ENCODE measurements around the gene ELOA. TPM values are rescaled to one million over a fixed set of nuclear protein-coding genes. Genes with fewer than 3 reads are reported as not detected.

ELOA gene
- total RNA-seq, 2 donors from 2014 or later = 33.3 to 42.4 TPM

- peak; percentile 97 for DNase-seq
- Histone ChIP-seq H3K9me3 (ENCODE audit: control insufficient read depth, low read length) (no peaks in the 10 kb centered on the region), H3K36me3 (ENCODE audit: control insufficient read depth, insufficient read depth, low read length) (peaks cover 18% of the 10 kb centered on the region), H3K4me3 (ENCODE audit: low read length) (no peak overlapping the region), H3K4me1 (ENCODE audit: control insufficient read depth, insufficient read depth, low read length) (no peaks in the 10 kb centered on the region), H3K27me3 (ENCODE audit: control insufficient read depth, insufficient read depth, low read length, poor library complexity, severe bottlenecking) (no peaks in the 10 kb centered on the region), H3K9ac (ENCODE audit: extremely low read depth, low read length, poor library complexity, severe bottlenecking) (no peak overlapping the region), H3K27ac (ENCODE audit: low read depth, low read length) (no peak overlapping the region)
- no peak overlapping the region for H3K27ac Mint-ChIP-seq
- H3K4me1 Mint-ChIP-seq = no peaks in the 10 kb centered on the region
- no peak overlapping the region for H3K4me3 Mint-ChIP-seq
- WGBS, 2 experiments (ENCODE audit: insufficient coverage in 1 of 2, insufficient read length in 1 of 2) = 19 to 25% methylated on average over 7 to 13 of the region's 14 CpGs
- peaks cover 18% of the 10 kb centered on the region for H3K36me3 Mint-ChIP-seq (ENCODE audit: low read depth)
- peak; percentile 89 for TF ChIP-seq CTCF (conservative IDR thresholded peaks at IDR 0.05)
- H3K9me3 Mint-ChIP-seq = no peaks in the 10 kb centered on the region
- H3K27me3 Mint-ChIP-seq (ENCODE audit: insufficient read depth) = no peaks in the 10 kb centered on the region
These were observed 29.0 kb downstream of the ELOA start for GRCh38 chr1:23772049-23772853.

- no peak for TF ChIP-seq CTCF (conservative IDR thresholded peaks at IDR 0.05)
- Histone ChIP-seq H3K4me3 (ENCODE audit: low read length) (no peak overlapping the region), H3K36me3 (ENCODE audit: control insufficient read depth, insufficient read depth, low read length) (peaks cover 18% of the 10 kb centered on the region), H3K9ac (ENCODE audit: extremely low read depth, low read length, poor library complexity, severe bottlenecking) (no peak overlapping the region), H3K27ac (ENCODE audit: low read depth, low read length) (no peak overlapping the region), H3K4me1 (ENCODE audit: control insufficient read depth, insufficient read depth, low read length) (no peaks in the 10 kb centered on the region), H3K9me3 (ENCODE audit: control insufficient read depth, low read length) (no peaks in the 10 kb centered on the region), H3K27me3 (ENCODE audit: control insufficient read depth, insufficient read depth, low read length, poor library complexity, severe bottlenecking) (no peaks in the 10 kb centered on the region)
- 88 to 94% methylated on average over 10 of the region's 10 CpGs for WGBS, 2 experiments (ENCODE audit: insufficient coverage in 1 of 2, insufficient read length in 1 of 2)
- no peak for DNase-seq
- Mint-ChIP-seq H3K9me3 (no peaks in the 10 kb centered on the region), H3K36me3 (ENCODE audit: low read depth) (peaks cover 13% of the 10 kb centered on the region), H3K27me3 (ENCODE audit: insufficient read depth) (no peaks in the 10 kb centered on the region), H3K4me3 (no peak overlapping the region), H3K4me1 (no peaks in the 10 kb centered on the region), H3K27ac (no peak overlapping the region)
These were observed 29.6 kb downstream of the ELOA start for GRCh38 chr1:23772854-23773242.

GRCh38 chr1:23774174-23774880, 31.1 kb downstream of the ELOA start:
- Histone ChIP-seq H3K27ac (ENCODE audit: low read depth, low read length) (no peak overlapping the region), H3K4me3 (ENCODE audit: low read length) (no peak overlapping the region), H3K9ac (ENCODE audit: extremely low read depth, low read length, poor library complexity, severe bottlenecking) (no peak overlapping the region), H3K9me3 (ENCODE audit: control insufficient read depth, low read length) (no peaks in the 10 kb centered on the region), H3K36me3 (ENCODE audit: control insufficient read depth, insufficient read depth, low read length) (peaks cover 7% of the 10 kb centered on the region), H3K27me3 (ENCODE audit: control insufficient read depth, insufficient read depth, low read length, poor library complexity, severe bottlenecking) (no peaks in the 10 kb centered on the region), H3K4me1 (ENCODE audit: control insufficient read depth, insufficient read depth, low read length) (no peaks in the 10 kb centered on the region)
- no peak overlapping the region for H3K27ac Mint-ChIP-seq
- TF ChIP-seq CTCF (conservative IDR thresholded peaks at IDR 0.05) = no peak
- no peaks in the 10 kb centered on the region for H3K9me3 Mint-ChIP-seq
- no peak for DNase-seq
- no peaks in the 10 kb centered on the region for H3K27me3 Mint-ChIP-seq (ENCODE audit: insufficient read depth)
- H3K4me1 Mint-ChIP-seq = peaks cover 5% of the 10 kb centered on the region
- no peak overlapping the region for H3K4me3 Mint-ChIP-seq
- H3K36me3 Mint-ChIP-seq (ENCODE audit: low read depth) = peaks cover 3% of the 10 kb centered on the region
- 90 to 95% methylated on average over 6 of the region's 6 CpGs for WGBS, 2 experiments (ENCODE audit: insufficient coverage in 1 of 2, insufficient read length in 1 of 2)

Measured in endodermal cell (in vitro differentiated cells).